Superior temporal gyrus (tissue), 1 donor: ENCODE results near the gene ARHGAP44.
A peak's percentile ranks its signal among the peaks of the same experiment; 100 is the strongest.

Experiments
- DNase-seq: peaks from one replicate; pipeline ENCODE4 v3.0.0-alpha.2; 2016; ENCODE audit errors: extremely low spot score

The ARHGAP44 gene

GRCh38 chr17:12899604-12900003 lies 110.3 kb downstream of the ARHGAP44 start:
- no peak for DNase-seq

GRCh38 chr17:12900474-12900873 lies 111.2 kb downstream of the ARHGAP44 start:
- DNase-seq, result no peak

- DNase-seq, result no peak
These were observed 112.7 kb downstream of the ARHGAP44 start for GRCh38 chr17:12902046-12902445.

GRCh38 chr17:12907477-12907876 lies 118.2 kb downstream of the ARHGAP44 start:
- no peak for DNase-seq

GRCh38 chr17:12909046-12909445 lies 119.7 kb downstream of the ARHGAP44 start:
- DNase-seq, result no peak

GRCh38 chr17:12909511-12909910 lies 120.2 kb downstream of the ARHGAP44 start:
- no peak for DNase-seq

GRCh38 chr17:12911239-12911638 lies 121.9 kb downstream of the ARHGAP44 start:
- no peak for DNase-seq

- no peak for DNase-seq
These were observed 128.1 kb downstream of the ARHGAP44 start for GRCh38 chr17:12917399-12917798.

- peak; percentile 73 for DNase-seq
These were observed 128.8 kb downstream of the ARHGAP44 start for GRCh38 chr17:12918142-12918541.

GRCh38 chr17:12922120-12922519 lies 132.8 kb downstream of the ARHGAP44 start:
- DNase-seq, result no peak

- DNase-seq, result no peak
These were observed 135.3 kb downstream of the ARHGAP44 start for GRCh38 chr17:12924614-12925013.

- no peak for DNase-seq
These were observed 137.7 kb downstream of the ARHGAP44 start for GRCh38 chr17:12927001-12927400.

GRCh38 chr17:12927541-12928425 lies 138.5 kb downstream of the ARHGAP44 start:
- DNase-seq, result no peak

GRCh38 chr17:12928736-12929135 lies 139.4 kb downstream of the ARHGAP44 start:
- no peak for DNase-seq

- no peak for DNase-seq
These were observed 147.2 kb downstream of the ARHGAP44 start for GRCh38 chr17:12936501-12936900.

GRCh38 chr17:12940699-12941098 lies 151.4 kb downstream of the ARHGAP44 start:
- DNase-seq, result no peak

GRCh38 chr17:12947047-12947446 lies 157.7 kb downstream of the ARHGAP44 start:
- DNase-seq, result no peak

- no peak for DNase-seq
These were observed 162.7 kb downstream of the ARHGAP44 start for GRCh38 chr17:12952012-12952411.

GRCh38 chr17:12953156-12953555 lies 163.9 kb downstream of the ARHGAP44 start:
- DNase-seq, result peak; percentile 44

GRCh38 chr17:12955521-12955920 lies 166.2 kb downstream of the ARHGAP44 start:
- DNase-seq, result no peak

- DNase-seq, result no peak
These were observed 169.5 kb downstream of the ARHGAP44 start for GRCh38 chr17:12958786-12959185.

- DNase-seq, result no peak
These were observed 170.1 kb downstream of the ARHGAP44 start for GRCh38 chr17:12959441-12959840.

- DNase-seq, result no peak
These were observed 172.4 kb downstream of the ARHGAP44 start for GRCh38 chr17:12961655-12962054.

GRCh38 chr17:12963505-12963904 lies 174.2 kb downstream of the ARHGAP44 start:
- no peak for DNase-seq
